COLO829 (cell line): Measurements from ENCODE around the gene BTBD16.

Experiments used
- DNase-seq: peaks from one replicate; pipeline ENCODE4 v3.0.0; 2012; ENCODE audit warnings: low spot score

Gene BTBD16

GRCh38 chr10:122248356-122249302 is 22.5 kb upstream of the BTBD16 start:
- DNase-seq = no peak

- no peak for DNase-seq
Observed at GRCh38 chr10:122249303-122249850, 21.7 kb upstream of the BTBD16 start.

- DNase-seq = no peak
Observed at GRCh38 chr10:122249991-122250750, 20.9 kb upstream of the BTBD16 start.

- no peak for DNase-seq
Observed at GRCh38 chr10:122251459-122252255, 19.4 kb upstream of the BTBD16 start.

GRCh38 chr10:122252805-122253204 is 18.3 kb upstream of the BTBD16 start:
- DNase-seq = no peak

- DNase-seq = no peak
Observed at GRCh38 chr10:122253605-122254004, 17.5 kb upstream of the BTBD16 start.

GRCh38 chr10:122254831-122255230 is 16.3 kb upstream of the BTBD16 start:
- no peak for DNase-seq

- no peak for DNase-seq
Observed at GRCh38 chr10:122255509-122256301, 15.4 kb upstream of the BTBD16 start.

GRCh38 chr10:122257041-122257440 is 14.1 kb upstream of the BTBD16 start:
- no peak for DNase-seq

- no peak for DNase-seq
Observed at GRCh38 chr10:122258136-122259074, 12.7 kb upstream of the BTBD16 start.

GRCh38 chr10:122259075-122259466 is 12.0 kb upstream of the BTBD16 start:
- DNase-seq = no peak

- DNase-seq = no peak
Observed at GRCh38 chr10:122261584-122261983, 9.5 kb upstream of the BTBD16 start.

GRCh38 chr10:122263971-122264370 is 7.1 kb upstream of the BTBD16 start:
- DNase-seq = peak; percentile 22

- peak; percentile 13 for DNase-seq
Observed at GRCh38 chr10:122264436-122264835, 6.7 kb upstream of the BTBD16 start.

GRCh38 chr10:122264931-122265330 is 6.2 kb upstream of the BTBD16 start:
- no peak for DNase-seq

GRCh38 chr10:122265896-122266295 is 5.2 kb upstream of the BTBD16 start:
- no peak for DNase-seq

GRCh38 chr10:122267849-122268737 is 3.0 kb upstream of the BTBD16 start:
- DNase-seq = peak; percentile 39

- DNase-seq = no peak
Observed at GRCh38 chr10:122269059-122269687, 1.9 kb upstream of the BTBD16 start.
